Stomach (tissue), 9 donors: ENCODE results near the gene SGK2. TPM values are rescaled to one million over a fixed set of nuclear protein-coding genes. Genes with fewer than 3 reads are reported as not detected.

Experiments used
- DNase-seq, 2 donors: peaks; one replicate each; pipeline versions ENCODE4 v3.0.0 to v3.0.0-alpha.2; 2013 to 2019
- H3K27ac ChIP-seq, 5 donors: fragments of 200-600 bp in 4 of 5; sonication (generic) in 4 of 5; one replicate each; pipeline ENCODE4 v1.5.1; 2013 to 2019; ENCODE audit warnings: mild to moderate bottlenecking in 1 of 5, moderate library complexity in 1 of 5
- H3K27me3 ChIP-seq, 3 donors: fragments of 200-600 bp; sonication (generic); one replicate each; pipeline ENCODE4 v1.5.1; 2017 to 2019; ENCODE audit warnings: mixed run types in 1 of 3
- H3K36me3 ChIP-seq, 4 donors: fragments of 200-600 bp; sonication (generic); 1 replicate in 3 of 4; 2 replicates in 1 of 4; pipeline ENCODE4 v1.5.1; 2016 to 2019
- H3K4me1 ChIP-seq, 4 donors: fragments of 200-600 bp; sonication (generic); one replicate each; pipeline ENCODE4 v1.5.1; 2016 to 2019
- H3K4me3 ChIP-seq, 4 donors: fragments of 200-600 bp; sonication (generic) in 3 of 4; one replicate each; pipeline ENCODE4 v1.5.1; 2016 to 2019; ENCODE audit warnings: mild to moderate bottlenecking in 1 of 4
- H3K9me3 ChIP-seq, 4 donors: fragments of 200-600 bp; sonication (generic); one replicate each; pipeline ENCODE4 v1.5.1; 2016 to 2019
- EP300 ChIP-seq: sonication (generic); formaldehyde crosslinking; IDR thresholded peaks from one replicate; pipeline ENCODE4 v1.6.1; 2017; ENCODE audit warnings: antibody characterized with exemption
- POLR2A ChIP-seq, 4 donors: fragments of 450-650 bp; IDR thresholded peaks; one replicate each; pipeline ENCODE4 v1.6.1; 2016; ENCODE audit warnings: antibody characterized with exemption in 4 of 4, control low read depth in 2 of 4, mild to moderate bottlenecking in 1 of 4, moderate library complexity in 1 of 4
- POLR2AphosphoS5 ChIP-seq, 3 donors: sonication (generic); formaldehyde crosslinking; IDR thresholded peaks; one replicate each; pipeline ENCODE4 v1.6.1; 2016; ENCODE audit warnings: antibody characterized with exemption in 3 of 3
- WGBS, 5 donors: extraction: QIAGEN DNeasy Blood & Tissue Kit in 3 of 5; methylation state at CpG; one replicate each; pipeline versions ENCODE4 v1.1.5 to v1.1.7; 2013 to 2018; 5-methylcytosine and 5-hydroxymethylcytosine counted together
- intact Hi-C: fragments of 100-400 bp; cut with DNase I; formaldehyde crosslinking; loops from one replicate; pipeline ENCODE4 v1.15.1; 2023; ENCODE audit warnings: low total_unique reads
- polyA plus RNA-seq, 3 donors: library from polyadenylated mRNA; stranded (reverse); fragments of 200-250 nt; gene quantifications; one replicate each; pipeline ENCODE4 v1.2.3, GENCODE V29; 2013
- total RNA-seq, 5 donors: library from RNA; depleted of rRNA; stranded (reverse); fragments of >200 nt; gene quantifications; one replicate each; pipeline versions ENCODE4 v1.1.0 to v1.2.3, GENCODE V29; 2014 to 2016
- TF ChIP-seq, protein P1 (sequence below), 7 experiments: fragments of 450-650 bp in 4 of 7; fragments of 200-600 bp in 3 of 7; sonication (generic) in 3 of 7; IDR thresholded peaks; one replicate each; pipeline ENCODE4 v1.5.1; 2016 to 2019; ENCODE audit warnings: antibody characterized with exemption in 7 of 7, control low read depth in 2 of 7, mild to moderate bottlenecking in 1 of 7
- donor health status: healthy with polysubstance abuse.
- donor health status: Bipolar disorder and iron deficiency.
- donor health status: healthy.

Gene SGK2
- total and polyA plus RNA-seq, 8 donors, result 2.1 to 118 (median 24.0) TPM

DNA sequence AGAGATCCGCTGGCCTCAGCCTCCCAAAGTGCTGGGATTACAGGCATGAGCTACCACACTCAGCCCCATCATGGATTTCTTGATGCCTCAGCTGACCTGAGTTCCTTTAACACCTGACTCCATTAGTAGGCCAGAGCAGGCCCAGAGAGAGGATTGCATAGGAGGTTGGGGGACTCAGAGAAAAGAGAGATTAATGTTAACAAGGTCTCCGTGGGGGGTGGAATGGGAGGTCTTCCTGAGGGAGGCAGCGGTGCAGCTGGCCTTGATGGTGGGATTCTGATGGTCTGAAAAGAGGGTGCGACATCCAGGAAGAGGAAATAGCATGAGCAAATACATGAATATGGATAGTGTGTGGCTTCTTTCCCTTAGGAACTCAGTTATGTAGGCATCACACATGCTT lies 9.9 kb downstream of the SGK2 start:
- peaks cover 0 to 13% (median 4%) of the 10 kb centered on the region in 4 donors for H3K4me1 ChIP-seq
- H3K36me3 ChIP-seq, result peaks cover 25 to 65% (median 56%) of the 10 kb centered on the region in 4 donors
- no peaks in the 10 kb centered on the region for H3K9me3 ChIP-seq
- H3K4me3 ChIP-seq, result no peak overlapping the region
- intact Hi-C loops, result no loop called here
- H3K27ac ChIP-seq, result no peak overlapping the region
- TF ChIP-seq POLR2A (IDR thresholded peaks at IDR 0.05) (no peak), POLR2AphosphoS5 (IDR thresholded peaks at IDR 0.05) (no peak), EP300 (no peak)
- TF ChIP-seq, protein P1, sequence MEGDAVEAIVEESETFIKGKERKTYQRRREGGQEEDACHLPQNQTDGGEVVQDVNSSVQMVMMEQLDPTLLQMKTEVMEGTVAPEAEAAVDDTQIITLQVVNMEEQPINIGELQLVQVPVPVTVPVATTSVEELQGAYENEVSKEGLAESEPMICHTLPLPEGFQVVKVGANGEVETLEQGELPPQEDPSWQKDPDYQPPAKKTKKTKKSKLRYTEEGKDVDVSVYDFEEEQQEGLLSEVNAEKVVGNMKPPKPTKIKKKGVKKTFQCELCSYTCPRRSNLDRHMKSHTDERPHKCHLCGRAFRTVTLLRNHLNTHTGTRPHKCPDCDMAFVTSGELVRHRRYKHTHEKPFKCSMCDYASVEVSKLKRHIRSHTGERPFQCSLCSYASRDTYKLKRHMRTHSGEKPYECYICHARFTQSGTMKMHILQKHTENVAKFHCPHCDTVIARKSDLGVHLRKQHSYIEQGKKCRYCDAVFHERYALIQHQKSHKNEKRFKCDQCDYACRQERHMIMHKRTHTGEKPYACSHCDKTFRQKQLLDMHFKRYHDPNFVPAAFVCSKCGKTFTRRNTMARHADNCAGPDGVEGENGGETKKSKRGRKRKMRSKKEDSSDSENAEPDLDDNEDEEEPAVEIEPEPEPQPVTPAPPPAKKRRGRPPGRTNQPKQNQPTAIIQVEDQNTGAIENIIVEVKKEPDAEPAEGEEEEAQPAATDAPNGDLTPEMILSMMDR (IDR thresholded peaks at IDR 0.05), result no peak
- H3K27me3 ChIP-seq, result no peaks in the 10 kb centered on the region
- DNase-seq, result no peak
- 87 to 93% (median 91%) methylated on average over 4 of the region's 4 CpGs for WGBS, 5 donors

DNA sequence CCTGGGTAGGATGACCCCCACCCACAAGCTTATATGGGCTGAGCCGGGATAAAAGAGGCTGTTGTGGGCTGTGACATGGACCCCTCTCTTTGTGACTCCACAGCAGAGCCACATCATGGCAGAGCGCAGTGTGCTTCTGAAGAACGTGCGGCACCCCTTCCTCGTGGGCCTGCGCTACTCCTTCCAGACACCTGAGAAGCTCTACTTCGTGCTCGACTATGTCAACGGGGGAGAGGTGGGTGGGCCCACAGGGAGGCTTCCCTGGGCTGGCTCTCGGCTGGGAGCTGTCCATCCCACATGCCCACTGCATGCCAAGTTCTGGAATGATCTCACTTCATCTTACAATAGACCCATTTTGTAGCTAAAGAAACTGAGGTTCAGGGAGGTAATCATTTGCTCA lies 10.5 kb downstream of the SGK2 start:
- DNase-seq, result no peak
- Histone ChIP-seq H3K4me3 (no peak overlapping the region), H3K27me3 (no peaks in the 10 kb centered on the region), H3K27ac (no peak overlapping the region), H3K36me3 (peaks cover 25 to 70% (median 61%) of the 10 kb centered on the region in 4 donors), H3K4me1 (peaks cover 0 to 13% (median 4%) of the 10 kb centered on the region in 4 donors), H3K9me3 (no peaks in the 10 kb centered on the region)
- intact Hi-C loops, result no loop called here
- TF ChIP-seq EP300 (no peak), POLR2AphosphoS5 (IDR thresholded peaks at IDR 0.05) (no peak), POLR2A (IDR thresholded peaks at IDR 0.05) (no peak)
- TF ChIP-seq, protein P1 (IDR thresholded peaks at IDR 0.05), result no peak
- WGBS, 5 donors, result 90 to 96% (median 92%) methylated on average over 2 to 10 of the region's 10 CpGs

DNA sequence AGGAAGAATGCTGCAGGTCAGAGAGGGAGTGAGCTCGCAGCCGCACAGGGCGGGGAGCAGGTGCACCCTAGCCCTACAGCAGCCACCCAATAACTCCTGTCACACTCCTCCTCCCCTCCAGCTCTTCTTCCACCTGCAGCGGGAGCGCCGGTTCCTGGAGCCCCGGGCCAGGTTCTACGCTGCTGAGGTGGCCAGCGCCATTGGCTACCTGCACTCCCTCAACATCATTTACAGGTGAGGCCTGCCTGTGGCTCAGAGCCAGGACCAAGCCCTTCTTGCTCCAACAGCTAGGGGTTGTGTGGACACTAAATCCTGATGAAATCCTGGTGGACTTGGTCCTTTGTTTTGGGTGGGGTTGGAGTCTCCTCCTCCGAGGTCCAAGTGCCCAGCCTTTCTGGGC lies 11.7 kb downstream of the SGK2 start:
- 80 to 92% (median 87%) methylated on average over 9 to 10 of the region's 10 CpGs for WGBS, 5 donors
- no peak for DNase-seq
- H3K4me3 ChIP-seq, result no peak overlapping the region
- no peaks in the 10 kb centered on the region for H3K27me3 ChIP-seq
- no peaks in the 10 kb centered on the region for H3K9me3 ChIP-seq
- TF ChIP-seq EP300 (no peak), POLR2A (IDR thresholded peaks at IDR 0.05) (no peak), POLR2AphosphoS5 (IDR thresholded peaks at IDR 0.05) (no peak)
- TF ChIP-seq, protein P1 (IDR thresholded peaks at IDR 0.05), result no peak
- H3K36me3 ChIP-seq, result peaks cover 25 to 78% (median 69%) of the 10 kb centered on the region in 4 donors
- peaks cover 0 to 3% (median 0%) of the 10 kb centered on the region in 4 donors for H3K4me1 ChIP-seq
- no peak overlapping the region for H3K27ac ChIP-seq
- intact Hi-C loops, result no loop called here

DNA sequence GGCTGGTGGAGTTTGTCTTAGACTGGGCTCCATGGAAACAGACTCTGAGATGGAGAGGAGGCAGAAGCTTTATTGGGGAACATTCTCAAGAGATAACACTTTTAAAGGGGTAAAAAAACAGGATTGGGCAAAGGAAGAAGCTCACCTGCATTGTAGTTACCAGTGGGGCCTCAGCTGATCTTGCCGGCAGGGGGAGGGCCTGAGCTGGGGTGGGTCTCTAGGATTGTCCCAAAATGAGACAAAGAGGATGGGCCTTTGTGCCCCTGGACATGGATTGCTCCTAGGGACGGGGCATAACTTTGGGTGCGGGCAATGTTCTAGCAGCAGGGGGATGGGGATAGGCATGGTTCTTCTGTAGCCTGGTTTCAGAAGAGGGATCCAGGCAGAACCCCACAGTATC lies 12.5 kb downstream of the SGK2 start:
- no peak overlapping the region for H3K27ac ChIP-seq
- TF ChIP-seq POLR2AphosphoS5 (IDR thresholded peaks at IDR 0.05) (no peak), EP300 (no peak), POLR2A (IDR thresholded peaks at IDR 0.05) (no peak)
- TF ChIP-seq, protein P1 (IDR thresholded peaks at IDR 0.05), result no peak
- H3K27me3 ChIP-seq, result no peaks in the 10 kb centered on the region
- H3K36me3 ChIP-seq, result peaks cover 25 to 82% (median 77%) of the 10 kb centered on the region in 4 donors
- 89 to 97% (median 93%) methylated on average over 3 of the region's 3 CpGs for WGBS, 5 donors
- DNase-seq, result no peak
- H3K9me3 ChIP-seq, result no peaks in the 10 kb centered on the region
- no peak overlapping the region for H3K4me3 ChIP-seq
- H3K4me1 ChIP-seq, result no peaks in the 10 kb centered on the region
- intact Hi-C loops, result no loop called here
